SK-N-SH (cell line): ENCODE measurements around the gene SH3BGRL3. TPM values are rescaled to one million over a fixed set of nuclear protein-coding genes. Genes with fewer than 3 reads are reported as not detected.

Experiments
- CTCF ChIA-PET: fragments of 300-600, 350-600 bp; formaldehyde crosslinking; extraction: SDS; loops from one replicate; lab custom pipeline; 2021; lab: Yijun Ruan, JAX
- POLR2A ChIA-PET: fragments of 350-600 bp; sonication (Branson Sonifier 250); formaldehyde crosslinking; extraction: SDS; loops from one replicate; lab custom pipeline; 2020; ENCODE audit warnings: antibody characterized with exemption, inconsistent platforms; lab: Yijun Ruan, JAX
- DNase-seq: peaks from one replicate; pipeline ENCODE4 v3.0.0; 2012
- H2AFZ ChIP-seq: fragments of 200-600 bp; sonication (generic); 2 replicates; pipeline ENCODE4 v1.8.1; 2016; ENCODE audit warnings: antibody characterized with exemption, mild to moderate bottlenecking, low read depth
- H3F3A ChIP-seq: fragments of 200-600 bp; sonication (generic); replicated peaks from 2 replicates; pipeline ENCODE3; 2016; ENCODE audit warnings: antibody characterized with exemption, mild to moderate bottlenecking; ENCODE audit not compliant: insufficient read depth
- H3K27ac ChIP-seq, 2 experiments: fragments of 200-500 bp in 1 of 2; fragments of 200-600 bp in 1 of 2; sonication (Bioruptor generic) in 1 of 2; sonication (generic), shearing (Covaris generic) in 1 of 2; 2 replicates each; pipeline versions ENCODE4 v1.5.1 to v1.6.1; 2014 to 2016; ENCODE audit warnings: low read depth in 2 of 2, inconsistent platforms in 1 of 2, low read length in 1 of 2, mild to moderate bottlenecking in 1 of 2, mixed read lengths in 1 of 2
- H3K27me3 ChIP-seq: fragments of 200-600 bp; sonication (generic), shearing (Covaris generic); 2 replicates; pipeline ENCODE4 v1.6.1; 2016; ENCODE audit warnings: mixed run types; ENCODE audit not compliant: insufficient read depth
- H3K36me3 ChIP-seq, 2 experiments: fragments of 200-500 bp in 1 of 2; fragments of 200-600 bp in 1 of 2; sonication (Bioruptor generic) in 1 of 2; sonication (generic) in 1 of 2; replicated peaks in 1 of 2; 2 replicates each; pipeline versions ENCODE3 to v1.5.1; 2014 to 2016; ENCODE audit warnings: low read length in 1 of 2, mild to moderate bottlenecking in 1 of 2; ENCODE audit not compliant: insufficient read depth in 2 of 2, control insufficient read depth in 1 of 2
- H3K4me1 ChIP-seq, 2 experiments: fragments of 200-500 bp in 1 of 2; fragments of 200-600 bp in 1 of 2; sonication (Bioruptor generic) in 1 of 2; sonication (generic), shearing (Covaris generic) in 1 of 2; 2 replicates each; pipeline versions ENCODE4 v1.5.1 to v1.6.1; 2014 to 2016; ENCODE audit warnings: low read depth in 1 of 2, low read length in 1 of 2, mixed run types in 1 of 2; ENCODE audit not compliant: insufficient read depth in 2 of 2, control insufficient read depth in 1 of 2
- H3K4me2 ChIP-seq: fragments of 200-600 bp; sonication (generic), shearing (Covaris generic); 2 replicates; pipeline ENCODE4 v1.6.1; 2017; ENCODE audit warnings: mixed run types
- H3K4me3 ChIP-seq, 2 experiments: fragments of 200-500 bp in 1 of 2; fragments of 200-600 bp in 1 of 2; sonication (Bioruptor generic) in 1 of 2; sonication (generic), shearing (Covaris generic) in 1 of 2; 2 replicates each; pipeline versions ENCODE4 v1.5.1 to v1.8.1; 2014 to 2016; ENCODE audit warnings: low read depth in 2 of 2, inconsistent platforms in 1 of 2, low read length in 1 of 2, mild to moderate bottlenecking in 1 of 2, mixed read lengths in 1 of 2, moderate library complexity in 1 of 2
- H3K79me2 ChIP-seq: fragments of 200-600 bp; sonication (generic); 2 replicates; pipeline ENCODE4 v1.8.1; 2017; ENCODE audit warnings: mild to moderate bottlenecking; ENCODE audit not compliant: insufficient read depth
- H3K9ac ChIP-seq: fragments of 200-600 bp; sonication (generic); 2 replicates; pipeline ENCODE4 v1.6.1; 2017; ENCODE audit warnings: mixed run types
- H3K9me2 ChIP-seq: fragments of 200-600 bp; sonication (generic); 2 replicates; pipeline ENCODE4 v1.6.1; 2017; ENCODE audit warnings: mixed run types
- H3K9me3 ChIP-seq: fragments of 200-600 bp; sonication (generic); 2 replicates; pipeline ENCODE4 v1.6.1; 2017; ENCODE audit warnings: mixed run types, mild to moderate bottlenecking, moderate library complexity
- H4K20me1 ChIP-seq: fragments of 200-600 bp; sonication (generic); 2 replicates; pipeline ENCODE4 v1.6.1; 2017; ENCODE audit warnings: mild to moderate bottlenecking, mixed run types; ENCODE audit not compliant: insufficient read depth
- CHD2 ChIP-seq: fragments of 150-350 bp; IDR thresholded peaks from 2 replicates; pipeline ENCODE4 v1.6.1; 2018; ENCODE audit warnings: low read length; ENCODE audit not compliant: partially characterized antibody
- EZH2phosphoT487 ChIP-seq: fragments of 200-600 bp; sonication (generic); IDR thresholded peaks from 2 replicates; pipeline ENCODE4 v1.6.1; 2017; ENCODE audit warnings: low read depth, mixed run types, mild to moderate bottlenecking, antibody characterized with exemption, moderate library complexity, borderline replicate concordance
- FOSL2 ChIP-seq: IDR thresholded peaks from 2 replicates; pipeline ENCODE4 v1.4.0; 2012; ENCODE audit warnings: low read depth, mild to moderate bottlenecking, moderate library complexity, borderline replicate concordance
- GATA2 ChIP-seq: sonication (generic); formaldehyde crosslinking; IDR thresholded peaks from 2 replicates; pipeline ENCODE4 v1.5.0; 2020; ENCODE audit warnings: mild to moderate bottlenecking, missing genetic modification reagents
- JUND ChIP-seq: IDR thresholded peaks from 2 replicates; pipeline ENCODE4 v1.4.0; 2012
- MAX ChIP-seq: IDR thresholded peaks from 2 replicates; pipeline ENCODE4 v1.4.0; 2012; ENCODE audit warnings: low read depth
- NFIC ChIP-seq: IDR thresholded peaks from 2 replicates; pipeline ENCODE4 v1.4.0; 2012; ENCODE audit warnings: borderline replicate concordance
- NRF1 ChIP-seq: IDR thresholded peaks from 2 replicates; pipeline ENCODE4 v1.6.1; 2012; ENCODE audit warnings: low read depth, mild to moderate bottlenecking, low read length
- RAD21 ChIP-seq: IDR thresholded peaks from 2 replicates; pipeline ENCODE4 v1.6.1; 2012; ENCODE audit warnings: mild to moderate bottlenecking, low read length
- TCF12 ChIP-seq: IDR thresholded peaks from 2 replicates; pipeline ENCODE4 v1.4.0; 2012
- TEAD4 ChIP-seq: IDR thresholded peaks from 2 replicates; pipeline ENCODE4 v1.4.0; 2012; ENCODE audit warnings: mild to moderate bottlenecking, borderline replicate concordance; ENCODE audit not compliant: insufficient read depth
- ZBTB33 ChIP-seq: IDR thresholded peaks from 2 replicates; pipeline ENCODE4 v1.4.0; 2012; ENCODE audit warnings: low read depth, borderline replicate concordance
- WGBS: methylation state at CpG from one replicate; pipeline ENCODE4 v1.1.6; 2017; ENCODE audit warnings: low lambda C conversion rate; 5-methylcytosine and 5-hydroxymethylcytosine counted together
- polyA plus RNA-seq, 3 experiments: library from polyadenylated mRNA; depleted of rRNA; stranded (reverse); fragments of >200 nt; gene quantifications; 2 replicates each; pipeline ENCODE4 v1.2.3, GENCODE V29; 2012
- TF ChIP-seq, protein P1 (sequence below): fragments of 200-600 bp; sonication (generic); IDR thresholded peaks from 2 replicates; pipeline ENCODE4 v1.6.1; 2017; ENCODE audit warnings: antibody characterized with exemption, mild to moderate bottlenecking, moderate library complexity

Gene SH3BGRL3
- polyA plus RNA-seq, 1 of the 3 experiments (the other 2 are of a cell fraction), result 202 TPM

GRCh38 chr1:26317612-26318337 is 37.9 kb downstream of the SH3BGRL3 start, which contains the start of gene CD52:
Gene CD52 (plus strand): TSS chr1:26317958. CDS start chr1:26318018, 60 bp downstream.
- TF ChIP-seq ZBTB33 (no peak), NRF1 (no peak), FOSL2 (no peak), MAX (no peak), GATA2 (no peak), EZH2phosphoT487 (no peak), JUND (no peak), NFIC (no peak), TEAD4 (no peak)
- TF ChIP-seq, protein P1, sequence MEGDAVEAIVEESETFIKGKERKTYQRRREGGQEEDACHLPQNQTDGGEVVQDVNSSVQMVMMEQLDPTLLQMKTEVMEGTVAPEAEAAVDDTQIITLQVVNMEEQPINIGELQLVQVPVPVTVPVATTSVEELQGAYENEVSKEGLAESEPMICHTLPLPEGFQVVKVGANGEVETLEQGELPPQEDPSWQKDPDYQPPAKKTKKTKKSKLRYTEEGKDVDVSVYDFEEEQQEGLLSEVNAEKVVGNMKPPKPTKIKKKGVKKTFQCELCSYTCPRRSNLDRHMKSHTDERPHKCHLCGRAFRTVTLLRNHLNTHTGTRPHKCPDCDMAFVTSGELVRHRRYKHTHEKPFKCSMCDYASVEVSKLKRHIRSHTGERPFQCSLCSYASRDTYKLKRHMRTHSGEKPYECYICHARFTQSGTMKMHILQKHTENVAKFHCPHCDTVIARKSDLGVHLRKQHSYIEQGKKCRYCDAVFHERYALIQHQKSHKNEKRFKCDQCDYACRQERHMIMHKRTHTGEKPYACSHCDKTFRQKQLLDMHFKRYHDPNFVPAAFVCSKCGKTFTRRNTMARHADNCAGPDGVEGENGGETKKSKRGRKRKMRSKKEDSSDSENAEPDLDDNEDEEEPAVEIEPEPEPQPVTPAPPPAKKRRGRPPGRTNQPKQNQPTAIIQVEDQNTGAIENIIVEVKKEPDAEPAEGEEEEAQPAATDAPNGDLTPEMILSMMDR, result no peak
- WGBS, result 82% methylated on average over 12 of the region's 12 CpGs
- Histone ChIP-seq H3K4me3 (no peak within 1 kb of the TSS), H2AFZ (0 out of 2 replicates have a peak within 1 kb of the TSS, but pooled peaks have one; percentile 41), H3K36me3 (no peaks in the 10 kb centered on the region), H3K4me1 (peaks cover 0 to 3% of the 10 kb centered on the region in 2 experiments; a peak in 1 of 4 replicates), H3K27me3 (peaks cover 8% of the 10 kb centered on the region; the same call in 1 of the 2 replicates), H3F3A (no peaks in the 10 kb centered on the region), H3K9me3 (no peaks in the 10 kb centered on the region), H3K9me2 (no peaks in the 10 kb centered on the region), H3K27ac (no peak within 1 kb of the TSS), H3K9ac (no peak within 1 kb of the TSS), H4K20me1 (no peaks in the 10 kb centered on the region), H3K79me2 (no peaks in the 10 kb centered on the region), H3K4me2 (no peak within 1 kb of the TSS)
- CTCF ChIA-PET, result interaction anchor here (1.0 to 10.4 kb wide), 5 partner anchors 10 to 84 kb away, joined by 3 to 213 read pairs (median 4); partner anchors contain the start of genes CEP85 and SH3BGRL3
- DNase-seq, result no peak
- POLR2A ChIA-PET, result no interaction called here

DNA sequence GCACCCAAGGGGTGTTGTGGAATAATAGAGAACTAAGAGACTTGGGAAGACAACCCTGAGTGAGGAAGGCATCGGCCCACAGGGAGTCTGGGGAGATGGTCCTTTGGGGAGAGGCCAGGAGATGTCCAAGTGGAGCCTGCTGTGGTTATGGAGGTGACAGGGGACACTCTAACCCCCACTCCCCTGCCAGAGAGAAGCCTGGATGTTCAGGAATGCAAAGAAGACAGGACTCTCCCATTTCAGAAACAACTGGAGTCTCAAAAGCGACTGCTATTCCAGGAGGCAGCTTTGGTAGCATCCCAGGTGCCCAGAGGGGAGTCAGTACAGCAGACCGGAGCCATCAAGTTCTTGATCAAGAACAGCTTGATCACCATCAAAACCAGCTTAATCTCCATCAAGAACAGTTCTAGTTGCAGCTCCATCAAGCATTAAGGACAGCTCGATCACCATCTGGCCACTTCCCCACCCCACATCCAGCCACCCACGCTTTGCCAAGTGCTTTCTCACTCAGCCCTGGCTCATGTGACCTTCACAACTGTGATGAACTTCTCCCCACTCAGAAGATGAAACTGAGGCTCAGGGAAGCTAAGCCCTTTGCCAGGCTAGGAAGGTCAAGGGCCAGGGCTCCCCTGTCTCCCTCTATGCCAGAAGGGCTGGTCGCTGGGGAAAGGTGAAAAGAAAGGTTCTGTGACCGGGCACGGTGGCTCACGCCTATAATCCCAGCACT is 38.6 kb downstream of the SH3BGRL3 start:
- DNase-seq, result no peak
- Histone ChIP-seq H3K9me2 (no peaks in the 10 kb centered on the region), H3K9me3 (no peaks in the 10 kb centered on the region), H3F3A (no peaks in the 10 kb centered on the region), H2AFZ (no peak overlapping the region), H3K4me1 (peaks cover 0 to 3% of the 10 kb centered on the region in 2 experiments; a peak in 1 of 4 replicates), H3K27ac (no peak overlapping the region), H3K4me3 (no peak overlapping the region), H3K9ac (no peak overlapping the region), H3K27me3 (peaks cover 8% of the 10 kb centered on the region; the same call in 1 of the 2 replicates), H4K20me1 (no peaks in the 10 kb centered on the region), H3K4me2 (no peak overlapping the region), H3K79me2 (no peaks in the 10 kb centered on the region), H3K36me3 (no peaks in the 10 kb centered on the region)
- CTCF ChIA-PET, result interaction anchor here (1.0 to 10.4 kb wide), 5 partner anchors 11 to 85 kb away, joined by 3 to 213 read pairs (median 4); partner anchors contain the start of genes CEP85 and SH3BGRL3
- POLR2A ChIA-PET, result no interaction called here
- WGBS, result 75% methylated on average over 7 of the region's 9 CpGs
- TF ChIP-seq CHD2, result no peak
- TF ChIP-seq TCF12, result no peak
- TF ChIP-seq NRF1, result no peak
- TF ChIP-seq MAX, result no peak
- no peak for TF ChIP-seq RAD21
